K562 (cell line): ENCODE measurements around the gene CLIC3. TPM values are rescaled to one million over a fixed set of nuclear protein-coding genes. Genes with fewer than 3 reads are reported as not detected.
A peak's percentile ranks its signal among the peaks of the same experiment; 100 is the strongest.

ENCODE experiments used
- BRD4 ChIP-seq: fragments of 200-600 bp; sonication (generic); IDR thresholded peaks from 2 replicates; pipeline ENCODE4 v1.6.1; 2017; ENCODE audit warnings: inconsistent platforms
- CBFB ChIP-seq: sonication (generic); formaldehyde crosslinking; IDR thresholded peaks from 2 replicates; pipeline ENCODE4 v1.4.0; 2020; ENCODE audit warnings: mild to moderate bottlenecking, missing genetic modification reagents
- CBX3 ChIP-seq, 2 experiments: IDR thresholded peaks; 1 replicate in 1 of 2; 2 replicates in 1 of 2; pipeline ENCODE4 v1.6.1; 2012; ENCODE audit warnings: inconsistent platforms in 2 of 2, low read length in 2 of 2, borderline replicate concordance in 1 of 2, control low read depth in 1 of 2
- GATAD2B ChIP-seq: fragments of 450-650 bp; IDR thresholded peaks from 2 replicates; pipeline ENCODE4 v1.6.1; 2017; ENCODE audit warnings: mild to moderate bottlenecking, borderline replicate concordance
- GTF2A2 ChIP-seq: IDR thresholded peaks from 2 replicates; pipeline ENCODE4 v1.6.1; 2016; ENCODE audit warnings: mild to moderate bottlenecking, missing genetic modification characterization, missing compliant biosample characterization
- PRMT5 ChIP-seq: sonication (generic); formaldehyde crosslinking; IDR thresholded peaks from 2 replicates; pipeline ENCODE4 v1.5.0; 2020; ENCODE audit warnings: missing genetic modification reagents
- RAD51 ChIP-seq: fragments of 450-650 bp; IDR thresholded peaks from 2 replicates; pipeline ENCODE4 v1.7.1; 2016; ENCODE audit warnings: low read depth, mild to moderate bottlenecking, borderline replicate concordance
- ZBTB17 ChIP-seq: fragments of 450-650 bp; formaldehyde crosslinking; IDR thresholded peaks from 2 replicates; pipeline ENCODE4 v1.4.0; 2020; ENCODE audit warnings: mild to moderate bottlenecking
- ZNF384 ChIP-seq: IDR thresholded peaks from 2 replicates; pipeline ENCODE4 v1.6.1; 2012; ENCODE audit warnings: low read depth, low read length, improper control_type of control experiment
- ZNF644 ChIP-seq: fragments of 200-800 bp; sonication (Bioruptor generic); IDR thresholded peaks from 2 replicates; pipeline ENCODE4 v1.6.1; 2016; ENCODE audit warnings: low read depth, missing genetic modification characterization, missing compliant biosample characterization
- ZZZ3 ChIP-seq: fragments of 450-650 bp; IDR thresholded peaks from 2 replicates; pipeline ENCODE4 v1.6.1; 2016; ENCODE audit warnings: antibody characterized with exemption, mild to moderate bottlenecking, moderate library complexity
- polyA plus RNA-seq, 8 experiments: library from polyadenylated mRNA; depleted of rRNA in 4 of 8; stranded (reverse) in 5 of 8; unstranded in 3 of 8; fragments of >200 nt; fragmentation: Nextera tagmentation in 2 of 8; fragmentation: Illumina TruSeq in 1 of 8; extraction: Ambion mirVana in 2 of 8; extraction: Trizol in 1 of 8; gene quantifications; 2 replicates each; pipeline versions ENCODE4 v1.2.1 to v1.2.3, GENCODE V29; 2011 to 2014; ENCODE audit warnings: inconsistent platforms in 1 of 8, missing spikeins in 1 of 8
- total RNA-seq, 7 experiments: library from RNA; depleted of rRNA in 6 of 7; stranded (reverse); fragments of >200 nt in 6 of 7; fragmentation: Illumina TruSeq in 2 of 7; extraction: Trizol in 2 of 7; gene quantifications; 2 replicates each; pipeline versions ENCODE4 v1.2.1 to v1.2.3, GENCODE V29; 2011 to 2021; ENCODE audit warnings: low replicate concordance in 1 of 7
- TF ChIP-seq, protein P1 (sequence below): conservative IDR thresholded peaks from 2 replicates; pipeline ENCODE4 v1.6.1; 2011; ENCODE audit warnings: low read depth, mild to moderate bottlenecking, low read length; ENCODE audit not compliant: control insufficient read depth
- TF ChIP-seq, protein P2 (sequence below): sonication (generic); formaldehyde crosslinking; IDR thresholded peaks from 2 replicates; pipeline ENCODE4 v1.8.0; 2022; ENCODE audit warnings: mild to moderate bottlenecking, missing genetic modification reagents
- TF ChIP-seq, protein P3 (sequence below): fragments of 250-450 bp; sonication (Bioruptor Pico); IDR thresholded peaks from 2 replicates; pipeline ENCODE4 v1.5.0; 2021; ENCODE audit warnings: mild to moderate bottlenecking, borderline replicate concordance
- TF ChIP-seq, protein P4 (sequence below): fragments of 450-650 bp; IDR thresholded peaks from 2 replicates; pipeline ENCODE4 v1.6.1; 2017; ENCODE audit warnings: antibody characterized with exemption, mild to moderate bottlenecking

The CLIC3 gene
- total and polyA plus RNA-seq, 9 of the 15 experiments (the other 6 are each of a cell fraction or from before 2014, with no cell fraction given): 0.27 to 0.29 TPM; not detected in 7

DNA sequence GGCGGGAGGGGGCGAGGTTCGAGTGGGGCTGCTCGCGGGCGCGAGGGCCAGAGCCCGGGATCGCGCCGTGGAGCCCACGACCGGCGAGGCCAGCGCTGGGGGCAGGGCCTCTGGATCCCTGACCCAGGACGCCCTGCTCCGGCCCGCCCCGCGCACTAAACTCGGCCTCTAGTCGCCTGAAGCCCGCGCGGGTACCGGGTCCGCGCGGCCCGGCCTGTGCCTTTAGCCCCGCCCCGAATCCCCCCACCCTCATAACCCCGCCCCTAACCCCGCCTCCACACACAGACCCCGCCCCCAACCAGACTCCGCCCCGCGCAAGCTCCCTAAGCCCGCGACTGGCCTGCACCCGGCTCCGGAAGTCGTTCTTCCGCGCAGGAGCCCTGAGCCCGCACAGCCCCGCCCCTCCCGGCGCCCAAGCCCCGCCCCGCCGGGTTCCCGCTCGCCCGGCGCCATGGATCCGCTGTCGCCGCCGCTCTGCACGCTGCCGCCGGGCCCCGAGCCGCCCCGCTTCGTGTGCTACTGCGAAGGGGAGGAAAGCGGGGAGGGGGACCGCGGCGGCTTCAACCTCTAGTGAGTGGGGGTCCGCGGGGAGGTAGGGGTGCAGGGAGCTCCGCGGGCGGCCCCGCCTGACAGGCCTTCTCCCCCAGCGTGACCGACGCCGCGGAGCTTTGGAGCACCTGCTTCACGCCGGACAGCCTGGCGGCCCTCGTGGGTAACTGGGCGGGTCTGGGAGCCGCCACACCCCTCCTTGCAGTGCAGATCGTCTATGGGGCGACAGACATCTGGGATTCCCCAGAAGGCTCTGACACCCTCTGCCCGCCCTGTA lies 4.2 kb downstream of the CLIC3 start, which contains the start of gene PAXX (continued):
- TF ChIP-seq, protein P1, sequence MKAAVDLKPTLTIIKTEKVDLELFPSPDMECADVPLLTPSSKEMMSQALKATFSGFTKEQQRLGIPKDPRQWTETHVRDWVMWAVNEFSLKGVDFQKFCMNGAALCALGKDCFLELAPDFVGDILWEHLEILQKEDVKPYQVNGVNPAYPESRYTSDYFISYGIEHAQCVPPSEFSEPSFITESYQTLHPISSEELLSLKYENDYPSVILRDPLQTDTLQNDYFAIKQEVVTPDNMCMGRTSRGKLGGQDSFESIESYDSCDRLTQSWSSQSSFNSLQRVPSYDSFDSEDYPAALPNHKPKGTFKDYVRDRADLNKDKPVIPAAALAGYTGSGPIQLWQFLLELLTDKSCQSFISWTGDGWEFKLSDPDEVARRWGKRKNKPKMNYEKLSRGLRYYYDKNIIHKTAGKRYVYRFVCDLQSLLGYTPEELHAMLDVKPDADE: no peak; the same call in 1 of the 2 replicates
- TF ChIP-seq, protein P2, sequence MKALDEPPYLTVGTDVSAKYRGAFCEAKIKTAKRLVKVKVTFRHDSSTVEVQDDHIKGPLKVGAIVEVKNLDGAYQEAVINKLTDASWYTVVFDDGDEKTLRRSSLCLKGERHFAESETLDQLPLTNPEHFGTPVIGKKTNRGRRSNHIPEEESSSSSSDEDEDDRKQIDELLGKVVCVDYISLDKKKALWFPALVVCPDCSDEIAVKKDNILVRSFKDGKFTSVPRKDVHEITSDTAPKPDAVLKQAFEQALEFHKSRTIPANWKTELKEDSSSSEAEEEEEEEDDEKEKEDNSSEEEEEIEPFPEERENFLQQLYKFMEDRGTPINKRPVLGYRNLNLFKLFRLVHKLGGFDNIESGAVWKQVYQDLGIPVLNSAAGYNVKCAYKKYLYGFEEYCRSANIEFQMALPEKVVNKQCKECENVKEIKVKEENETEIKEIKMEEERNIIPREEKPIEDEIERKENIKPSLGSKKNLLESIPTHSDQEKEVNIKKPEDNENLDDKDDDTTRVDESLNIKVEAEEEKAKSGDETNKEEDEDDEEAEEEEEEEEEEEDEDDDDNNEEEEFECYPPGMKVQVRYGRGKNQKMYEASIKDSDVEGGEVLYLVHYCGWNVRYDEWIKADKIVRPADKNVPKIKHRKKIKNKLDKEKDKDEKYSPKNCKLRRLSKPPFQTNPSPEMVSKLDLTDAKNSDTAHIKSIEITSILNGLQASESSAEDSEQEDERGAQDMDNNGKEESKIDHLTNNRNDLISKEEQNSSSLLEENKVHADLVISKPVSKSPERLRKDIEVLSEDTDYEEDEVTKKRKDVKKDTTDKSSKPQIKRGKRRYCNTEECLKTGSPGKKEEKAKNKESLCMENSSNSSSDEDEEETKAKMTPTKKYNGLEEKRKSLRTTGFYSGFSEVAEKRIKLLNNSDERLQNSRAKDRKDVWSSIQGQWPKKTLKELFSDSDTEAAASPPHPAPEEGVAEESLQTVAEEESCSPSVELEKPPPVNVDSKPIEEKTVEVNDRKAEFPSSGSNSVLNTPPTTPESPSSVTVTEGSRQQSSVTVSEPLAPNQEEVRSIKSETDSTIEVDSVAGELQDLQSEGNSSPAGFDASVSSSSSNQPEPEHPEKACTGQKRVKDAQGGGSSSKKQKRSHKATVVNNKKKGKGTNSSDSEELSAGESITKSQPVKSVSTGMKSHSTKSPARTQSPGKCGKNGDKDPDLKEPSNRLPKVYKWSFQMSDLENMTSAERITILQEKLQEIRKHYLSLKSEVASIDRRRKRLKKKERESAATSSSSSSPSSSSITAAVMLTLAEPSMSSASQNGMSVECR (CRISPR knock-in tag): peak; percentile 95
- TF ChIP-seq ZNF384 (no peak), GTF2A2 (no peak), ZBTB17 (CRISPR knock-in tag) (no peak), PRMT5 (CRISPR knock-in tag) (no peak), RAD51 (no peak), GATAD2B (peak; percentile 89), ZZZ3 (no peak), BRD4 (no peak), CBX3 (IDR thresholded peaks at IDR 0.05; ENCODE audit: borderline replicate concordance in 1 of 2, low read length in 2 of 2) (no peak), CBFB (no peak), ZNF644 (tag) (no peak)
- TF ChIP-seq, protein P3, sequence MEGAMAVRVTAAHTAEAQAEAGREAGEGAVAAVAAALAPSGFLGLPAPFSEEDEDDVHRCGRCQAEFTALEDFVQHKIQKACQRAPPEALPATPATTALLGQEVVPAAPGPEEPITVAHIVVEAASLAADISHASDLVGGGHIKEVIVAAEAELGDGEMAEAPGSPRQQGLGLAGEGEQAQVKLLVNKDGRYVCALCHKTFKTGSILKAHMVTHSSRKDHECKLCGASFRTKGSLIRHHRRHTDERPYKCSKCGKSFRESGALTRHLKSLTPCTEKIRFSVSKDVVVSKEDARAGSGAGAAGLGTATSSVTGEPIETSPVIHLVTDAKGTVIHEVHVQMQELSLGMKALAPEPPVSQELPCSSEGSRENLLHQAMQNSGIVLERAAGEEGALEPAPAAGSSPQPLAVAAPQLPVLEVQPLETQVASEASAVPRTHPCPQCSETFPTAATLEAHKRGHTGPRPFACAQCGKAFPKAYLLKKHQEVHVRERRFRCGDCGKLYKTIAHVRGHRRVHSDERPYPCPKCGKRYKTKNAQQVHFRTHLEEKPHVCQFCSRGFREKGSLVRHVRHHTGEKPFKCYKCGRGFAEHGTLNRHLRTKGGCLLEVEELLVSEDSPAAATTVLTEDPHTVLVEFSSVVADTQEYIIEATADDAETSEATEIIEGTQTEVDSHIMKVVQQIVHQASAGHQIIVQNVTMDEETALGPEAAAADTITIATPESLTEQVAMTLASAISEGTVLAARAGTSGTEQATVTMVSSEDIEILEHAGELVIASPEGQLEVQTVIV (CRISPR knock-in tag): no peak
- TF ChIP-seq, protein P4, sequence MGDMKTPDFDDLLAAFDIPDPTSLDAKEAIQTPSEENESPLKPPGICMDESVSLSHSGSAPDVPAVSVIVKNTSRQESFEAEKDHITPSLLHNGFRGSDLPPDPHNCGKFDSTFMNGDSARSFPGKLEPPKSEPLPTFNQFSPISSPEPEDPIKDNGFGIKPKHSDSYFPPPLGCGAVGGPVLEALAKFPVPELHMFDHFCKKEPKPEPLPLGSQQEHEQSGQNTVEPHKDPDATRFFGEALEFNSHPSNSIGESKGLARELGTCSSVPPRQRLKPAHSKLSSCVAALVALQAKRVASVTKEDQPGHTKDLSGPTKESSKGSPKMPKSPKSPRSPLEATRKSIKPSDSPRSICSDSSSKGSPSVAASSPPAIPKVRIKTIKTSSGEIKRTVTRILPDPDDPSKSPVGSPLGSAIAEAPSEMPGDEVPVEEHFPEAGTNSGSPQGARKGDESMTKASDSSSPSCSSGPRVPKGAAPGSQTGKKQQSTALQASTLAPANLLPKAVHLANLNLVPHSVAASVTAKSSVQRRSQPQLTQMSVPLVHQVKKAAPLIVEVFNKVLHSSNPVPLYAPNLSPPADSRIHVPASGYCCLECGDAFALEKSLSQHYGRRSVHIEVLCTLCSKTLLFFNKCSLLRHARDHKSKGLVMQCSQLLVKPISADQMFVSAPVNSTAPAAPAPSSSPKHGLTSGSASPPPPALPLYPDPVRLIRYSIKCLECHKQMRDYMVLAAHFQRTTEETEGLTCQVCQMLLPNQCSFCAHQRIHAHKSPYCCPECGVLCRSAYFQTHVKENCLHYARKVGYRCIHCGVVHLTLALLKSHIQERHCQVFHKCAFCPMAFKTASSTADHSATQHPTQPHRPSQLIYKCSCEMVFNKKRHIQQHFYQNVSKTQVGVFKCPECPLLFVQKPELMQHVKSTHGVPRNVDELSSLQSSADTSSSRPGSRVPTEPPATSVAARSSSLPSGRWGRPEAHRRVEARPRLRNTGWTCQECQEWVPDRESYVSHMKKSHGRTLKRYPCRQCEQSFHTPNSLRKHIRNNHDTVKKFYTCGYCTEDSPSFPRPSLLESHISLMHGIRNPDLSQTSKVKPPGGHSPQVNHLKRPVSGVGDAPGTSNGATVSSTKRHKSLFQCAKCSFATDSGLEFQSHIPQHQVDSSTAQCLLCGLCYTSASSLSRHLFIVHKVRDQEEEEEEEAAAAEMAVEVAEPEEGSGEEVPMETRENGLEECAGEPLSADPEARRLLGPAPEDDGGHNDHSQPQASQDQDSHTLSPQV: peak; percentile 76
